IPS DF 4.7 (cell line): ENCODE measurements around the gene LRRC42.
"Not testable (repeated sequence)": the region's sequence is repeated elsewhere in the genome, so short reads cannot be mapped to it uniquely, and the experiment has no call there.

Source experiments
- DNase-seq: peaks from one replicate; pipeline ENCODE4 v3.0.0-alpha.2; 2013; ENCODE audit warnings: low spot score; ENCODE audit errors: extremely low read depth

LRRC42 gene

DNA sequence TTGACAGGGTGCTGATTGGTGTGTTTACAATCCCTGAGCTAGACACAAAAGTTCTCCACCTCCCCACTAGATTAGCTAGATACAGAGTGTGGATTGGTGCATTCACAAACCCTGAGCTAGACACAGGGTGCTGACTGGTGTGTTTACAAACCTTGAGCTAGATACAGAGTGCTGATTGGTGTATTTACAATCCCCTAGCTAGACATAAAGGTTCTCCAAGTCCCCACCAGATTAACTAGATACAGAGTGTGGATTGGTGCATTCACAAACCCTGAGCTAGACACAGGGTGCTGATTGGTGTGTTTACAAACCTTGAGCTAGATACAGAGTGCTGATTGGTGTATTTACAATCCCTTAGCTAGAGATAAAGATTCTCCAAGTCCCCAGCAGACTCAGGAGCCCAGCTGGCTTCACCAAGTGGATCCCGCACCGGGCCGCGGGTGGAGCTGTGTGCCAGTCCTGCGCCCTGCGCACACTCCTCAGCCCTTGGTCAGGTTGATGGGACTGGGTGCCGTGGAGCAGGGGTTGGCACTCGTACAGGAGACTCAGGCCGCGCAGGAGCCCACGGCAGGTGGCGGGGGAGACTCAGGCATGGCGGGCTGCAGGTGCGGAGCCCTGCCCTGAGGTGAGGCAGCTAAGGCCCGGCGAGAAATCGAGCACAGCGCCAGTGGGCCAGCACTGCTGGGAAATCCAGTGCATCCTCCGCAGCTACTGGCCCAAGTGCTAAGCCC lies 57.8 kb downstream of the LRRC42 start:
- DNase-seq: not testable (repeated sequence)

- DNase-seq: no peak
These were observed 58.4 kb downstream of the LRRC42 start for GRCh38 chr1:54004481-54005049.

- DNase-seq: no peak
These were observed 60.4 kb downstream of the LRRC42 start for GRCh38 chr1:54006508-54006907.

- DNase-seq: no peak
These were observed 61.5 kb downstream of the LRRC42 start for GRCh38 chr1:54007613-54008012.

DNA sequence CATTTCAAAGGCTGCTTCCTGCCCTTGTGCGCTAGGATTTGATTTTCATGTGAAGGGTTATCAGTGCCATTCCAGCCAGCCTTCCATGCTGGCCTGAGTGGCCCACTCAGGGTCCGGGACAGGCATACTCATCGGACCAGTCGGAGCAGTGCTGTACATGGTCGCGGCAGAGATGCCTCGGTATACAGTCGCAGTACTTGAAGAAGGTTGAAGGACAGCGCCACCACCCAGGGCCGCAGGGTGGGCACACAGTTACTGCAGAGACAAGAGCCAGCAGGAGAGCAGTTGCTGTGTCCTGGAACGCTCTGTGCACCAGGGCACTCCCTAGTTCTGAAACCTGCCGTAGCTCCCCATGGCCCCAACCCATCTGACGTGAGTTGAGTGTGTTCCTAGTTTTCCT lies 62.7 kb downstream of the LRRC42 start:
- no peak for DNase-seq

DNA sequence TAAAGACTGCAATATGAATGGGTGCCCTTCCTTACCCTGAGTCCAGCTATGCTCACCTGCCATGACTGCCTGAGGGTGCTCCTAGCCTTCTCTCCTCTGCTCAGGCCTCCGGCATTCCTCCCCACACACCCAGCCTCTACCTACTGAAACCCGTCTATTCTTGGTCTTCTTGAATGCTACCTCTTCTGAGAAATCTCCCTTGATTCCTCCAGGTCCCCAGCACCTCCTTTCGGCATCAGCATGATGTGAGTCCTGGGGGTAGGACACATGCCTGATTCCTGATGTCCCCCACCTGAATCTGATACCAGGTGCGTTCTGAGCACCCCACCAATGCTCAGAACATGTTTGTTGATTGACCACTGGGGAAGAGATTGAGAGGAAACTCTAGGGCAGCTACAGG lies 63.3 kb downstream of the LRRC42 start:
- DNase-seq: no peak

DNA sequence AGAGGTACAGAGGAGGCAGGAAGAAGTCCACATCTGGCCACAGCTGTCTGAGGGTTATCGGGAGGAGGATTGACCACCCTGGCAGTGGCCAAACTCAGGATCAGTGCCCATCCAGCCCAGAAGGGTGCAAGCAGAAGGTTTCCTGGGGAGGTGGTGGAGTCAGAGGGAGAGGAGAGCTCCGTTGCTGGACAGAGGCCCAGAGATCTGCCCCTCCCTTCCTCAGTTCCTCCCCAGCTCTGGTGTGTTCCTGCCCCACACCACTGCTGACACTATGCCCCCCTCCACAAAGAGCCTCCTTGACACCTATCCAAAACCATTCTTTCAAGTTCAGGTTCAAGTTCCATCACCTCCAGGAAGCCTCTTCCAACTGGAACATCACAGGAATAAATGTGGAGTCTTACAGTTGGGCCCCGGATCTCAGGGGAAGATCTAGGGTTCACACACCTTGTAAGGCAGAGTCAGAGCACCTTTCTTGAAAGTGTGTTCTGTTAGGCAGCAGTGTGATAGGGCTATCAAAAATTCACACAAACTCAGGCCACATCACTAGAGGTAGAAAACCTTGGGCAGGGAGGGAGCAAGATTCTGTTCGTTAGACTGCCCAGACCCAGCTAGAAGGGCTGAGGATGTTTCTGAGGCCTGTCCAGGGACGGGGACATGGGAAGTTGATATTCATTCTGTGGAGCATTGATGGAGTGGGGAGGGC lies 64.4 kb downstream of the LRRC42 start:
- no peak for DNase-seq

DNA sequence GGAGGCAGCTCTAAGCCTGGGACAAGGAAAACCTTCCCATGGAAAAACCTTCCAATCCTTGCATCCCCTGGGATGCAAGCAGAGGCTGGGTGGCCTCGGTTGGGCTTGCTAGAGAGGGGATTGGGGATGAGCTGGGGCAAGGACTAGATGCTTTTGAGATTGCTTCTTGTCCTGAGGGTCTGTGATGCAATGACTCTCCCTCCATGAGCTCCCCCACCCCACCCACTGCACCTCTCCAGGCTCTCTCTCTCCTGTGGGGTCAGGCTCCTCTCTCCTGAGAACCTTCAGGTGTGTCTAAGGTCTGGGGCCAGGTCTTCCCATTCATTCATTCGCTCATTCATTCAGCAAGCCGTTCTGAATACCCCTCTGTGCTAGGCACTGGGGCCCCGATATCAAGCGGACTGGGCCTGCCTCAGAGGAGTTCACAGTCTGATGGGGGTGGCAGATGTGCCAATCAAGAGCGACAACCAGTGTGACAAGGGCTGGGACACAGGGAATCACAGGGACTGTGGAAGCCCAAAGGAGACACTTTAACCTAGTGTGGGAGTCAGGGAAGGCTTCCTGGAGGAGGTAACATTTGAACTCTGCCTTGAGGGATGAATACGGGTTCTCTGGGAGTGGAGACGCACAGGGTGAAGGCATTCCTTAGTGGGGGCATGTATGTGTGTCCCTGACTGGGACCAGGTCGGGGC lies 65.3 kb downstream of the LRRC42 start:
- no peak for DNase-seq

- DNase-seq: no peak
These were observed 65.8 kb downstream of the LRRC42 start for GRCh38 chr1:54012008-54012325.

GRCh38 chr1:54012863-54013262 lies 66.7 kb downstream of the LRRC42 start:
- no peak for DNase-seq

DNA sequence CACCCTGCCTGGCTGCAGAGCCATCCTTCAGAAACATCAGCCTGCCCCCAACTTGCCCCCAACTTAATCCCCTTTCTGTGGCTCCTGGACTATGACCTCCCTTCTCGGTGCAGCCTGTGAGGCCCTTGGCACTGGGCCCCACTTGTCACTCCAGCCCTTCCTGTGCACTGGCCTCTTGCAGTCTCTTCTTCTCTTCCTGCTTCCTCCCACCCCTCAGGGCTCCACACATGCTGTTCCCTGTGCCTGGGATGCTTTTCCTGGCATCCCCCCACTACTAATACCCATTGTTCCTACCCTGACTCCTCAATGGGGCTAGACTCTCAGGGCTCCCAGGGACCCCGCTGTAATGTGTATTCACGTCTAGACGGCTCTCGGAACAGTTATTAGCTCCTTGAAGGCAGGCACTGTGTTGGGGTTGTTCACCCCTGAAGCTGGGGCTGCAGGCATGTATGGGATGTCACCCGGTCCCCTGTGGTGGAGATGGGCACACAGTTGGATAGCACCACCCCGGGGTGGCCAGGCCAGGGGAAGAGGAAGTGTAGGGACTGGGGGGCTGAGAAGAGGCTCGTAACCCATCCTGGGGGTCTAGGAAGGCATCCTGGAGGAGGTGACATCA lies 67.4 kb downstream of the LRRC42 start:
- no peak for DNase-seq

DNA sequence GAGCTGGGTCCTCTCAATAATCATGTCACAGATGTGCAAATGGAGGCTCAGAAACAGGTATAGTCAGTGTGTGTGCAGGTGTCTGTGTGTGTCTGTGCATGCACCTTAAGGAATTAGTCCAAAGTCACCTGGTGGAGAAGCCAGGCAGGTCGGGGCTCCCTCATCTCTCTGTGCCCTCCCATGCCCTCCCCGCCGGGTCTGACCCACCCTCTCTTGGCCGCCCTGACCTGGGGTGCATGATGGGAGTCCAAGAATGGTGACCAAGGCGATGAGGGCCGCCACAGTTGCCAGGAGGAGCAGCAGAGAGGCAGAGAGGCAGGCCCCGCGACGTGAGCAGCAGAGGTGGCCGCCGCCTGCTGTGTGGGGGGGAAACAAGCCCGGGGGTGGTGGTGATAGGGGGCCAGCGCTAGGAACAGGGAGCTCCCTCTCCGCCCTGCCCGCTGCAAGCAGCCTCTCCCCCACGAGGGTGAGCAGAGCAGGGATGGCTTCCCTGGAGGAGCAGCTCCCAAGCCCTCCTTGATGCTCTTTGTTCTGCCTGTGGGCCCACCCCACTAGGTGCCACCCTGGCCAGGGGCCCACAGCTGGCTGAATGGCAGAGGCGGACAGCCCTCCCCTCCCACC lies 68.0 kb downstream of the LRRC42 start:
- DNase-seq: no peak

- no peak for DNase-seq
These were observed 70.5 kb downstream of the LRRC42 start for GRCh38 chr1:54016343-54017282.
